HEK293T (cell line): Measurements from ENCODE around the gene GBE1.

Experiments
- FOXK2 ChIP-seq: fragments of 450-650 bp; IDR thresholded peaks from 2 replicates; pipeline ENCODE4 v1.6.1; 2016; ENCODE audit warnings: mild to moderate bottlenecking
- HDGF ChIP-seq: fragments of 450-650 bp; IDR thresholded peaks from 2 replicates; pipeline ENCODE4 v1.6.1; 2017; ENCODE audit warnings: antibody characterized with exemption, borderline replicate concordance
- SUZ12 ChIP-seq: fragments of 450-650 bp; IDR thresholded peaks from 2 replicates; pipeline ENCODE4 v1.6.1; 2016; ENCODE audit warnings: mild to moderate bottlenecking

DNA sequence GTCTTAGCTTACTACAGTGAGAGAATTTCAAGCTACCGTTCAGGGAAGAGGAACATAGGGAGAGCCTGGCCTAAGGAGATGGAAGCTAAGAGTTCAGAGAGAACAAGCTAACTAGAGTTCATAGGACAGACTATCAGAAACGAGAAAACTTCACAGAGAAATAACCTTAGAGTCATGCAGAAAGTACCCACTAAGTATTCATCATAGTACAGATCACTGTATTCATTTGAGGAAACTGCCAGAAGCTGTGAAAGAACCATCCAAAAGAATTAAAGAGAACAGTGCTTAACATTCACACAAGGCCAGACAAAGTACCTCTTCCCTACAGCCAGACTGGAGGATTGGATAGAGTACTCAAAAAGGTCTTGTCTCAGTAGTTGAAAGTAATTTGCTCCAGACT, 15.2 kb upstream of the GBE1 start:
- TF ChIP-seq SUZ12 (no peak), HDGF (no peak), FOXK2 (no peak)
